HuH-7.5 (cell line): ENCODE data around the gene ST6GALNAC4.

ENCODE experiments used
- DNase-seq: peaks from one replicate; pipeline ENCODE4 v3.0.0; 2011; ENCODE audit warnings: low spot score

ST6GALNAC4 gene

GRCh38 chr9:127912296-127912695 is 4.5 kb downstream of the ST6GALNAC4 start:
- no peak for DNase-seq

GRCh38 chr9:127910613-127911205 is 6.1 kb downstream of the ST6GALNAC4 start:
- no peak for DNase-seq

- no peak for DNase-seq
Observed at GRCh38 chr9:127909839-127910273, 7.0 kb downstream of the ST6GALNAC4 start.

GRCh38 chr9:127908660-127908926 is 8.2 kb downstream of the ST6GALNAC4 start:
- DNase-seq, result no peak

- DNase-seq, result no peak
Observed at GRCh38 chr9:127907867-127908659, 8.8 kb downstream of the ST6GALNAC4 start.

- no peak for DNase-seq
Observed at GRCh38 chr9:127905788-127906191, 11.1 kb downstream of the ST6GALNAC4 start.

GRCh38 chr9:127905004-127905728 is 11.7 kb downstream of the ST6GALNAC4 start:
- DNase-seq, result no peak

GRCh38 chr9:127904561-127905003 is 12.3 kb downstream of the ST6GALNAC4 start:
- DNase-seq, result no peak

GRCh38 chr9:127903557-127904475 is 13.0 kb downstream of the ST6GALNAC4 start:
- no peak for DNase-seq

GRCh38 chr9:127899128-127899943 is 17.5 kb downstream of the ST6GALNAC4 start, which contains the start of gene ST6GALNAC6:
Gene ST6GALNAC6 (minus strand): TSS chr9:127899603. CDS start chr9:127897981, 1,622 bp downstream.
- DNase-seq, result peak; percentile 85

GRCh38 chr9:127898433-127899127 is 18.3 kb downstream of the ST6GALNAC4 start:
- no peak for DNase-seq

- peak; percentile 94 for DNase-seq
Observed at GRCh38 chr9:127897193-127897692, 19.6 kb downstream of the ST6GALNAC4 start.

- no peak for DNase-seq
Observed at GRCh38 chr9:127896395-127897192, 20.2 kb downstream of the ST6GALNAC4 start.

GRCh38 chr9:127895811-127896210 is 21.0 kb downstream of the ST6GALNAC4 start:
- no peak for DNase-seq

GRCh38 chr9:127893392-127893791 is 23.4 kb downstream of the ST6GALNAC4 start:
- DNase-seq, result no peak

GRCh38 chr9:127892831-127893230 is 24.0 kb downstream of the ST6GALNAC4 start:
- DNase-seq, result no peak

GRCh38 chr9:127890053-127890452 is 26.8 kb downstream of the ST6GALNAC4 start:
- no peak for DNase-seq

- DNase-seq, result no peak
Observed at GRCh38 chr9:127887792-127888191, 29.0 kb downstream of the ST6GALNAC4 start.

GRCh38 chr9:127886401-127886972 is 30.4 kb downstream of the ST6GALNAC4 start:
- DNase-seq, result no peak
